Coronary artery (tissue), 2 donors: Measurements from ENCODE around the gene KAZN.

ENCODE experiments used
- DNase-seq: peaks from one replicate; pipeline ENCODE4 v3.0.0-alpha.2; 2017; ENCODE audit warnings: low spot score
- H3K27ac ChIP-seq, 2 donors: fragments of 200-600 bp; sonication (generic); one replicate each; pipeline ENCODE4 v1.5.1; 2016 to 2019
- H3K4me3 ChIP-seq: fragments of 200-600 bp; sonication (generic); 2 replicates; pipeline ENCODE4 v1.5.1; 2016; ENCODE audit warnings: mild to moderate bottlenecking, moderate library complexity
- CTCF ChIP-seq: fragments of 200-600 bp; sonication (generic); IDR thresholded peaks from one replicate; pipeline ENCODE4 v1.5.1; 2019; ENCODE audit warnings: antibody characterized with exemption

KAZN gene

DNA sequence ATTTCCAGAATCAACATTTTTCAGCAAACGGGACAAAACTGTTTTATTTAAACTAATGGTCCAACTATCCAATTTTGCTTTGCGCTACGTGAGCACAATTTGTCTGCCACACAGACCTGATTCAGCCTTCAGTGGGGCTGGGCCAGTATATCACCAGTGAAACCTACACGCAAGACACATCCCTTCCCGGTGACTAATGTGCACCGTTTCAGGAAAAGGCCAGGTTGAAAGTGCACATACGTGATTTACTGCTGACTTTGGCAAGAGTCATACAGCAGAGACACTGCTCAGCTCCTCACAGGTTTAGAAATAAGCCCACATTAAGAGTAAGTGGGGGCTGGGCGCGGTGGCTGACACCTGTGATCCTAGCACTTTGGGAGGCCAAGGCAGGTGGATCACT, 550.0 kb downstream of the KAZN start:
- no peak for TF ChIP-seq CTCF
- DNase-seq: no peak
- H3K27ac ChIP-seq: no peak overlapping the region

DNA sequence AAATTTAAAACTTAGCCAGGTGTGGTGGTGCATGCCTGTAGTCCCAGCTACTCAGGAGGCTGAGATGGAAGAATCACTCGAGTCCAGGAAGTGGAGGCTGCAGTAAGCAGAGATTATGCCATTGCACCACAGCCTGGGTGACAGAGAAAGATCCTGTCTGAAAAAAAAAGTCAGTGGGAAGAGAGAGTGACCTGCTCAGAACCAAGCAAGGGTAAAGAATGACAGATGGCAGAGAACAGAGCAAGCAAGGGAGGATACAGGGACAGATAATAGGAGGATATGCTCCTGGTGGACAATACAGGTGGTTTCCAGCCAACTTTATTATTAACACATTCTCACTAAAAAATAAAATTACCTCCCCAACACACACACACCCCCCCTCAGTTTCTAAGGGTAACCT, 550.5 kb downstream of the KAZN start:
- no peak for DNase-seq
- H3K27ac ChIP-seq: no peak overlapping the region

More for the DNA sequence above, 550.0 kb downstream of the KAZN start:
- H3K4me3 ChIP-seq: no peak overlapping the region

DNA sequence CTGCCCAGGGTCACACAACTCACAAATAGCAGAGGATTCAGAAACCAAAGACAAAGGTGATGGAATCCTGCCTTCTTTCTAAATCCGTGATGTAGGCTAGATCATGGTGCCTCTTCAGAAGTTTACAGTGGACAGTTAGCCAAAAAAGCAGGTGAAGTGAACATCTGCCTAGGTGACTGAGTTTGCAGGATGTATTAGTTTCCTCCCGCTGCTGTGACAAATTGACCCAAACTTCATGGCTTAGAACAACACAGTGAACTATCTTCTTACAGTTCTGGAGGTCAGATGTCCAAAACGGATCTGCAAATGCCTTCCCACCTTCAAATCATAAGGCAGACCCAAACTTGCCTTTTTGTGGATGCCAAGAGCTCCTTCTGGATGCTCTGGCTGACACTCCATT, 551.9 kb downstream of the KAZN start:
- DNase-seq: no peak
- no peak overlapping the region for H3K27ac ChIP-seq
- H3K4me3 ChIP-seq: no peak overlapping the region
- TF ChIP-seq CTCF: no peak

More for the DNA sequence above, 550.5 kb downstream of the KAZN start:
- H3K4me3 ChIP-seq: no peak overlapping the region
- no peak for TF ChIP-seq CTCF

- no peak overlapping the region for H3K4me3 ChIP-seq
- no peak for TF ChIP-seq CTCF
- no peak overlapping the region for H3K27ac ChIP-seq
- DNase-seq: no peak
Observed at GRCh38 chr1:15151377-15151806, 552.9 kb downstream of the KAZN start.

DNA sequence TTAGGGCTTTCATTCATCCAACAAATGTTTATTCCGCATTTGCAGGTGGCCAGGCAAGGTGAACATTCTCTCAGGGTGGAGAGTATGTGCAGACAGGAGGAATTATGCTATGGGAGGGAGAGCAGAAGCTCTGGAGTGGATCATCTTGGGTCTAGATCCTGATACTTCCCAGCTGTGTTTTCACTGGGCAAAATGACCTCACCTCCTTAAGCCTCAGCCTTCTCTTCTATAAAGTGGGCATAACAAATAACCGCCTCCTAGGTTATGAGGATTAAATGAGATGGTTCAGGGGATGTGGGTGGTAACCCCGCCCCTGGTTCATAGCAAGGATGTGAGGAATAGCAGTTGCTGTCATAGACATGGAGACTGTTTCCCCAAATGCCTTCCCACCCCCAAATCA, 553.4 kb downstream of the KAZN start:
- peak overlapping the region; percentile 90 for H3K4me3 ChIP-seq
- H3K27ac ChIP-seq: peak overlapping the region; percentile 69 to 92
- no peak for TF ChIP-seq CTCF
- no peak for DNase-seq

GRCh38 chr1:15152318-15153183, 554.1 kb downstream of the KAZN start:
- TF ChIP-seq CTCF: peak; percentile 63
- peak overlapping the region; percentile 90 for H3K4me3 ChIP-seq
- DNase-seq: peak; percentile 92
- peak overlapping the region; percentile 69 to 92 for H3K27ac ChIP-seq
